Muscle of leg (tissue), 11 donors: Measurements from ENCODE around the gene EIF4E1B. TPM values are rescaled to one million over a fixed set of nuclear protein-coding genes. Genes with fewer than 3 reads are reported as not detected.

Experiments used
- DNase-seq: peaks from one replicate; pipeline ENCODE4 v3.0.0; 2013
- H3K27ac ChIP-seq: one replicate; pipeline ENCODE4 v1.5.1; 2013; ENCODE audit warnings: mild to moderate bottlenecking, low read length, control low read depth
- H3K27me3 ChIP-seq: one replicate; pipeline ENCODE4 v1.6.1; 2013; ENCODE audit warnings: low read length; ENCODE audit not compliant: control insufficient read depth, insufficient read depth
- H3K36me3 ChIP-seq: one replicate; pipeline ENCODE4 v1.6.1; 2013; ENCODE audit warnings: low read length; ENCODE audit not compliant: control insufficient read depth, insufficient read depth
- H3K4me1 ChIP-seq: one replicate; pipeline ENCODE4 v1.6.1; 2013; ENCODE audit warnings: low read length; ENCODE audit not compliant: control insufficient read depth, insufficient read depth
- H3K4me3 ChIP-seq: one replicate; pipeline ENCODE4 v1.5.1; 2013; ENCODE audit warnings: low read length, control low read depth
- H3K9me3 ChIP-seq: replicated peaks from 2 replicates; pipeline ENCODE4 v1.6.1; 2013; ENCODE audit warnings: low read depth, low read length; ENCODE audit not compliant: control insufficient read depth
- WGBS: methylation state at CpG from one replicate; pipeline ENCODE4 v1.1.5; 2013; ENCODE audit warnings: missing lambda C conversion rate; ENCODE audit not compliant: insufficient coverage; 5-methylcytosine and 5-hydroxymethylcytosine counted together
- polyA plus RNA-seq, 8 donors: library from polyadenylated mRNA; unstranded; fragments of 120-200 nt; gene quantifications; one replicate each; pipeline versions ENCODE4 v1.2.1 to v1.2.3, GENCODE V29; 2013; ENCODE audit warnings: inconsistent platforms in 1 of 8, low replicate concordance in 1 of 8; ENCODE audit not compliant: insufficient read length in 8 of 8, insufficient read depth in 1 of 8
- total RNA-seq: library from RNA; stranded (reverse); fragments of 120-200 nt; gene quantifications from one replicate; pipeline ENCODE4 v1.2.4, GENCODE V29; 2013

Gene EIF4E1B
- total and polyA plus RNA-seq, 9 donors: not detected

- no peaks in the 10 kb centered on the region for H3K9me3 ChIP-seq
- peaks cover 4% of the 10 kb centered on the region for H3K4me1 ChIP-seq
- DNase-seq: no peak
- H3K36me3 ChIP-seq: no peaks in the 10 kb centered on the region
- H3K27me3 ChIP-seq: peaks cover 38% of the 10 kb centered on the region
- 79% methylated on average over 7 of the region's 10 CpGs for WGBS
- H3K27ac ChIP-seq: no peak overlapping the region
- no peak overlapping the region for H3K4me3 ChIP-seq
Observed at GRCh38 chr5:176663566-176663965, 33.1 kb downstream of the EIF4E1B start.

- H3K27me3 ChIP-seq: peaks cover 44% of the 10 kb centered on the region
- H3K4me1 ChIP-seq: no peaks in the 10 kb centered on the region
- H3K9me3 ChIP-seq: no peaks in the 10 kb centered on the region
- no peak overlapping the region for H3K4me3 ChIP-seq
- DNase-seq: no peak
- H3K27ac ChIP-seq: no peak overlapping the region
- WGBS: 17% methylated on average over 2 of the region's 6 CpGs
- H3K36me3 ChIP-seq: no peaks in the 10 kb centered on the region
Observed at GRCh38 chr5:176664479-176664878, 34.0 kb downstream of the EIF4E1B start.

GRCh38 chr5:176664886-176665285, 34.4 kb downstream of the EIF4E1B start:
- Histone ChIP-seq H3K27me3 (peaks cover 46% of the 10 kb centered on the region), H3K4me3 (no peak overlapping the region), H3K9me3 (no peaks in the 10 kb centered on the region), H3K36me3 (no peaks in the 10 kb centered on the region), H3K27ac (no peak overlapping the region), H3K4me1 (no peaks in the 10 kb centered on the region)
- whole genome bisulfite sequencing: 10% methylated on average over 16 of the region's 19 CpGs
- DNase-seq: no peak

GRCh38 chr5:176665517-176665916, 35.0 kb downstream of the EIF4E1B start:
- WGBS: 89% methylated on average over 6 of the region's 6 CpGs
- no peaks in the 10 kb centered on the region for H3K9me3 ChIP-seq

GRCh38 chr5:176667637-176668036, 37.2 kb downstream of the EIF4E1B start:
- H3K27ac ChIP-seq: no peak overlapping the region
- no peaks in the 10 kb centered on the region for H3K36me3 ChIP-seq
- DNase-seq: no peak
- 81% methylated on average over 5 of the region's 7 CpGs for WGBS
- H3K4me1 ChIP-seq: no peaks in the 10 kb centered on the region
- H3K9me3 ChIP-seq: no peaks in the 10 kb centered on the region
- H3K4me3 ChIP-seq: no peak overlapping the region
- peaks cover 61% of the 10 kb centered on the region for H3K27me3 ChIP-seq

More at GRCh38 chr5:176665517-176665916, 35.0 kb downstream of the EIF4E1B start:
- H3K27ac ChIP-seq: no peak overlapping the region
- no peaks in the 10 kb centered on the region for H3K4me1 ChIP-seq
- H3K36me3 ChIP-seq: no peaks in the 10 kb centered on the region
- peaks cover 52% of the 10 kb centered on the region for H3K27me3 ChIP-seq
- no peak overlapping the region for H3K4me3 ChIP-seq
- DNase-seq: no peak

GRCh38 chr5:176670449-176670848, 40.0 kb downstream of the EIF4E1B start:
- no peak overlapping the region for H3K4me3 ChIP-seq
- 66% methylated on average over 5 of the region's 8 CpGs for WGBS
- H3K27ac ChIP-seq: no peak overlapping the region

GRCh38 chr5:176671399-176671798, 40.9 kb downstream of the EIF4E1B start:
- no peak overlapping the region for H3K27ac ChIP-seq
- no peaks in the 10 kb centered on the region for H3K36me3 ChIP-seq
- no peak overlapping the region for H3K4me3 ChIP-seq
- H3K4me1 ChIP-seq: peaks cover 4% of the 10 kb centered on the region
- no peaks in the 10 kb centered on the region for H3K9me3 ChIP-seq
- DNase-seq: no peak
- 77% methylated on average over 4 of the region's 4 CpGs for WGBS
- H3K27me3 ChIP-seq: peaks cover 45% of the 10 kb centered on the region

More at GRCh38 chr5:176670449-176670848, 40.0 kb downstream of the EIF4E1B start:
- peaks cover 4% of the 10 kb centered on the region for H3K4me1 ChIP-seq
- no peaks in the 10 kb centered on the region for H3K36me3 ChIP-seq
- DNase-seq: no peak
- peaks cover 47% of the 10 kb centered on the region for H3K27me3 ChIP-seq
- no peaks in the 10 kb centered on the region for H3K9me3 ChIP-seq

GRCh38 chr5:176671890-176672747, 41.6 kb downstream of the EIF4E1B start:
- H3K27me3 ChIP-seq: peaks cover 43% of the 10 kb centered on the region
- WGBS: 58% methylated on average over 9 of the region's 18 CpGs
- DNase-seq: no peak

GRCh38 chr5:176673651-176674583, 43.4 kb downstream of the EIF4E1B start:
- H3K9me3 ChIP-seq: no peaks in the 10 kb centered on the region
- WGBS: 55% methylated on average over 10 of the region's 18 CpGs
- no peak overlapping the region for H3K4me3 ChIP-seq
- H3K27me3 ChIP-seq: peaks cover 40% of the 10 kb centered on the region
- no peak for DNase-seq
- H3K36me3 ChIP-seq: no peaks in the 10 kb centered on the region
- H3K27ac ChIP-seq: no peak overlapping the region
- peaks cover 9% of the 10 kb centered on the region for H3K4me1 ChIP-seq

More at GRCh38 chr5:176671890-176672747, 41.6 kb downstream of the EIF4E1B start:
- Histone ChIP-seq H3K4me3 (no peak overlapping the region), H3K27ac (no peak overlapping the region), H3K9me3 (no peaks in the 10 kb centered on the region), H3K4me1 (peaks cover 6% of the 10 kb centered on the region), H3K36me3 (no peaks in the 10 kb centered on the region)

- DNase-seq: no peak
- peaks cover 42% of the 10 kb centered on the region for H3K27me3 ChIP-seq
- H3K4me3 ChIP-seq: no peak overlapping the region
- no peak overlapping the region for H3K27ac ChIP-seq
- H3K36me3 ChIP-seq: no peaks in the 10 kb centered on the region
- 76% methylated on average over 10 of the region's 17 CpGs for WGBS
- H3K9me3 ChIP-seq: no peaks in the 10 kb centered on the region
- H3K4me1 ChIP-seq: peaks cover 10% of the 10 kb centered on the region
Observed at GRCh38 chr5:176674799-176675198, 44.3 kb downstream of the EIF4E1B start.
